GM12872 (cell line): Measurements from ENCODE around the gene UPK2.

Experiments
- TF ChIP-seq, protein P1 (sequence below): IDR thresholded peaks from 3 replicates; pipeline ENCODE4 v1.5.1; 2011; ENCODE audit warnings: low read depth, mild to moderate bottlenecking, low read length, moderate library complexity; ENCODE audit not compliant: insufficient read depth

The UPK2 gene

DNA sequence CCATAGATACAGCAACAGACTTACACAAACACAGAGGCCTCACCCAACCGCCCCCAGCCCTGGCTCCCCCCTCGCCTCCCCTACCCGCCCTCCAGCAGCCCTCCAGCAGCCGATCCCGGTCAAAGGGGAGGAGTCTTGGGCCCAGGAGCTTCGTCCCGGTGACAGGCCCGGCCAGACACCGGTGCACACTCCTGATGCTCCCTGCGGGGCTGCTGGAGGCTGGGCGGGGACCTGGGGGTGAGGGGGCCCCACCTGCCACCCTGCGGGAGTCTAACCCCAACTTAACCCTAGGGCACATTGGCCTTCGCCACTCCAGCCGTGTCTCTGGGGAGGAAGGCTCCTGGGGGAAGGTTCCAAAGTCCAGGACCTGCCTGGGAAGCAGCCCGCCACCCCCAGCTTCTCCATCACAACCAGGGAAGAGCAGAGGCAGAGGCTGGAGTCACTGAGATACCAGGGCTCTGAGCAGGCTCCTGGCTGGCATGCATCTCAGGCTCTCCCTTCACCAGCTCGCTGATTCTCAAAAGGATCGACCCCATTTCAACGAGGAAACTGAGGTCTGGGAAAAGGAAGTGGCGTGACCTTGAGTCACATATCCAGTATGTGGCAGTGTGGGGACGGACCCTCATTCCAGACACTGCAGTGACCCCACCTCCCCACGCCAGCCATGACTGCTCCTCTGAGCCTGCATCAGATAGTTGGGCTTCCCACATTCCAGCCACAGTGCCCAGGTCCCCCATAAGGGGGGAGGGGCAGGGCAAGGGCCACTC, 44.8 kb upstream of the UPK2 start:
- TF ChIP-seq, protein P1, sequence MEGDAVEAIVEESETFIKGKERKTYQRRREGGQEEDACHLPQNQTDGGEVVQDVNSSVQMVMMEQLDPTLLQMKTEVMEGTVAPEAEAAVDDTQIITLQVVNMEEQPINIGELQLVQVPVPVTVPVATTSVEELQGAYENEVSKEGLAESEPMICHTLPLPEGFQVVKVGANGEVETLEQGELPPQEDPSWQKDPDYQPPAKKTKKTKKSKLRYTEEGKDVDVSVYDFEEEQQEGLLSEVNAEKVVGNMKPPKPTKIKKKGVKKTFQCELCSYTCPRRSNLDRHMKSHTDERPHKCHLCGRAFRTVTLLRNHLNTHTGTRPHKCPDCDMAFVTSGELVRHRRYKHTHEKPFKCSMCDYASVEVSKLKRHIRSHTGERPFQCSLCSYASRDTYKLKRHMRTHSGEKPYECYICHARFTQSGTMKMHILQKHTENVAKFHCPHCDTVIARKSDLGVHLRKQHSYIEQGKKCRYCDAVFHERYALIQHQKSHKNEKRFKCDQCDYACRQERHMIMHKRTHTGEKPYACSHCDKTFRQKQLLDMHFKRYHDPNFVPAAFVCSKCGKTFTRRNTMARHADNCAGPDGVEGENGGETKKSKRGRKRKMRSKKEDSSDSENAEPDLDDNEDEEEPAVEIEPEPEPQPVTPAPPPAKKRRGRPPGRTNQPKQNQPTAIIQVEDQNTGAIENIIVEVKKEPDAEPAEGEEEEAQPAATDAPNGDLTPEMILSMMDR, result no peak

DNA sequence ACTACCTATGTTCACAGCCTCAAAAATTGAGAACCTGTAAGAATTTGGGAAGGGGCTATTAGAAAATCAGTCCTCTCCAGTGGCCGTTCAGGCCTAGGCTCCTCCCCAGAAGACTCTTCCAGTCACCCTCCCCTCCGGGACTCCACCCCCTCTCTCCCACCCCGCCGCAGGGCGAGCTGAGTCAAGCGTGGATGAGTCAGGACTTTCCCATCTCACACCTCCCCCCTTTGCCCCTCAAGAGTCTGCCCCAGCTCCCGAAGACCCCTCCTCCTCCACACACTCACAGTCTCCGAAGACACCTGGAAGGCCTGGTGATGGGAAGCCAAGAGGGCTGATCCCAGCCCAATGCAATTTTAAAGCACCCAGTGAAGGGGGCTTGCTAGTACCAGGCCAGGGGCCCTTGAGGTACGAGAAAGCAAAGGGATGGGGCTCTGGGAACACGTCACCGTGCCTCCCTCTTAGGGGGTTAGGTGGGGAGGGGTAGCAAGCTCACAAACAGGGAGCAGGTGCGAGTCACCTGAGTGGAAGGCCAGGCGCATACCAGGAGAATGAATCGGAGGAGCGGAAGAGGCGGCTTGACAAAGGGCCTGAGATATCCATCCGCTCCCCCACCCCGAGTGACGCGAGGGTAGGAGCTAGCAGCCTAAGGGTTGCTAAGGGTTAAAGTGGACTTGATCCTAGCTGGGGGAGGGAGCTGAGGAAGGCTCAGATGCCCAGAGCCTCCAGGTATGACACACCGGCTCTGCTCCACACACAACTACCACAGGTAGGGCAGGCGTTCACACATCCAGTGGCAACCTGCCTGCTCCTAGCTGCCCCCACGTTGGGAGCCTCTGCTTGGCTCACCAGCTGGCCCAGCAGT, 44.0 kb upstream of the UPK2 start:
- TF ChIP-seq, protein P1, result no peak

DNA sequence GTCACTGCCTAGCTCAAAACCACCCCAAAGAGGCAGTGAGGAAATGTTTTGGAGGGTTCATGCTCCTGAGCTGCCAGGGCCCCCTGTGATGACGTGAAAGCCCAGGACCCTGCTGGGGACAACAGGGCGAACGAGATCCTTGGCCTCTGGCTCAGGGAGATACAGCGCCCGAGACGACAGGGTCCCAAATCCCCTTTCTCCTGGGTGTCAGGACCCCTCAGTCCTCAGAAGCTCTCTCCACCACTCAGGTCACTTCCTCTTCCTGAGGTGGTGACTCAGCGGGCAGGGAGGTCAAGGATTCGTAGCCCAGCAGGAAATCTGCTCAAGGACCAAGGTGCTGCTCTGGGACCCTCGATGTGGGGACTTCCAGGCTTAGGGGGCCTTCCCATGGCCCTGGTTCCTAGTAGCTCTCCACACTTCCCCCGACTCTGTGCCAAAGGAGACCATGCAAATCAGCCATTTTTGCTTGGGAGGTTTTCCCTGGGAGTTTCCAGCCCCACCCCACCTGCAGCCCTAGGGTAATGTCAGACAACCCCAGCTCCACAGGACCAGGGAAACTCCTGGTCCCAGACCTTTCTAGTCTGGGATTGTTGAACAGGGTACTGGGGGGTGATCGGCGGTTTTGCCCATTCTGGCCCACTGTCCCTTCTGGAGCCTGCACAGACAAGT, 43.2 kb upstream of the UPK2 start:
- TF ChIP-seq, protein P1, result no peak

DNA sequence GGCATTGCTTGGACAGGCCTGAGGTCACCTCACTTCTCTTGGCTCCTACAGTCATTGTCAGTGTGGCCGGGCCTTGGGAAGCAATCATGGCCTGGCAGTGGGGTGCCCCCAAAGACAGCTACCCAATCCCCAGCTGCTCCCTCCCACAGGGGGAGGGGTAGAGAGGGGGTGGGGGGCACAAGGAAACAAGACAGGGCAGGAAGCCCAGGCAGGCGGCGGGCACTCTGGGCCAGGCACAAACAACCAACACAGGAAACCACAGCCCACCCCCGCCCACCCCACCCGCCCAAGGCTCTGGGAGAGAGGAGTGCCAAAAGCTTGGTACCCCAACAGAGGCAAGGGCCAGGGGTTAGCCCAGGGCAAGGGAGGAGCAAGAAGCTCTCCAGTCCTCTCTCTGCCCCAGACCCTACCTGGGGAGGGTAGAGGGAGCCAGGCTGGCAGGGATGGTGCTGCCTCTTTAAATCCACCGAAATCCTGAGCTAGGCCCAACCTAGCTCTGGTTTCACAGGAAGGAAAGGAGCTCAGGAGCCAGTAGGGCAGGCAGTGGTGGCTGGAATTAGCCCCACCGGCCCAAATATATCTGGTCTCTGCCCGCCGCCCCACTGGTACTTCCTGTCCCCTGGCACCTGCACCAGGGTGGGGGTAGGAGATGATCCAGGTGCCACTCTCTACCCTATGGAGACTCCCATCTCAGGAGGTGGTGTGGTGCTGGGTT, 42.5 kb upstream of the UPK2 start:
- TF ChIP-seq, protein P1, result no peak

GRCh38 chr11:118914178-118914918, 41.8 kb upstream of the UPK2 start:
- TF ChIP-seq, protein P1, result no peak

DNA sequence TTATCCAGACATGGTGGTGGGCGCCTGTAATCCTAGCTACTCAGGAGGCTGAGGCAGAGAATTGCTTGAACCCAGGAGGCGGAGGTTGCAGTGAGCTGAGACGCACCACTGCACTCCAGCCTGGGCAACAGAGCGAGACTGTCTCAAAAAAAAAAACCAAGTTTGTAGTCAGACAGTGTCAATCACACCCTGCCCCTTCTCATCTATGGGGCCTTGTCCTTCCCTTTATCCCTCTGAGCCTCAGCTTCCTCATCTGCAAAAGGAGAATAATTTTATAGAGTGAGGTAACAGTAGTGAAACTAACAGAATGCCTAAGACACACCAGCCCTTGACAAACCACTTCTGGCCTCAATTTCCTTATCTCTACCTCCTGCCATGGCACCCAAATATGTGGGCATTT, 41.1 kb upstream of the UPK2 start:
- TF ChIP-seq, protein P1, result no peak
